Measurements from ENCODE around the gene TTI1.

DNA sequence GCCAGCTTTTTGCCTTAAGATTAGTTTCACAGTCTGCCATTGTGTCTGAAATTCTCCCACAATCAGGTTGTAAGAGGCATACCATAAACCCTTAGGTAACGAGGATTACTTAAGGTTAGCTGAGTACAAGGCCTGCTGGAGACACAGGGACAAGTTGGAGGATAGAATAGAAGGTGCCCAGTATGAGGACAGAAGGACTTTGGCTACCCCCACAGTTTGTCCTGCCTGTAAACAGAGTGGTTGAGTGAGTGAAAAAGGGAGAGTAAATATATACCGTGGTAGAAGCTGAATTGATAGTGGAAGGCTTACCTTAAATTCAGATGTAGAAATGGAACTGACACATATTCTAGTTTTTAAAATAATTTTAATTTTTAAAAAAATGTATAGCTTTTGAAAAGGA, 19.6 kb upstream of the TTI1 start:
- TF ChIP-seq, protein P1, sequence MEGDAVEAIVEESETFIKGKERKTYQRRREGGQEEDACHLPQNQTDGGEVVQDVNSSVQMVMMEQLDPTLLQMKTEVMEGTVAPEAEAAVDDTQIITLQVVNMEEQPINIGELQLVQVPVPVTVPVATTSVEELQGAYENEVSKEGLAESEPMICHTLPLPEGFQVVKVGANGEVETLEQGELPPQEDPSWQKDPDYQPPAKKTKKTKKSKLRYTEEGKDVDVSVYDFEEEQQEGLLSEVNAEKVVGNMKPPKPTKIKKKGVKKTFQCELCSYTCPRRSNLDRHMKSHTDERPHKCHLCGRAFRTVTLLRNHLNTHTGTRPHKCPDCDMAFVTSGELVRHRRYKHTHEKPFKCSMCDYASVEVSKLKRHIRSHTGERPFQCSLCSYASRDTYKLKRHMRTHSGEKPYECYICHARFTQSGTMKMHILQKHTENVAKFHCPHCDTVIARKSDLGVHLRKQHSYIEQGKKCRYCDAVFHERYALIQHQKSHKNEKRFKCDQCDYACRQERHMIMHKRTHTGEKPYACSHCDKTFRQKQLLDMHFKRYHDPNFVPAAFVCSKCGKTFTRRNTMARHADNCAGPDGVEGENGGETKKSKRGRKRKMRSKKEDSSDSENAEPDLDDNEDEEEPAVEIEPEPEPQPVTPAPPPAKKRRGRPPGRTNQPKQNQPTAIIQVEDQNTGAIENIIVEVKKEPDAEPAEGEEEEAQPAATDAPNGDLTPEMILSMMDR (IDR thresholded peaks at IDR 0.05): no peak
- no peak for TF ChIP-seq EZH2 (IDR thresholded peaks at IDR 0.05)

All from neural progenitor cell (in vitro differentiated cells).